HG03139 (cell line): ENCODE measurements around the gene CTIF.

ENCODE experiments used
- ATAC-seq: cut with Tn5 transposase; IDR thresholded peaks from one replicate; pipeline ENCODE4 v1.9.1; 2021; ENCODE audit not compliant: unreplicated experiment

Gene CTIF

GRCh38 chr18:48872234-48873145 lies 333.7 kb downstream of the CTIF start:
- ATAC-seq = no peak

GRCh38 chr18:48874233-48874632 lies 335.4 kb downstream of the CTIF start:
- ATAC-seq = no peak

- ATAC-seq = no peak
Observed at GRCh38 chr18:48874701-48875162, 335.9 kb downstream of the CTIF start.

- no peak for ATAC-seq
Observed at GRCh38 chr18:48875314-48875941, 336.6 kb downstream of the CTIF start.

GRCh38 chr18:48875942-48876511 lies 337.2 kb downstream of the CTIF start:
- no peak for ATAC-seq

- no peak for ATAC-seq
Observed at GRCh38 chr18:48876590-48876989, 337.8 kb downstream of the CTIF start.

- ATAC-seq = no peak
Observed at GRCh38 chr18:48877941-48878340, 339.1 kb downstream of the CTIF start.

GRCh38 chr18:48878471-48878870 lies 339.6 kb downstream of the CTIF start:
- no peak for ATAC-seq

- ATAC-seq = no peak
Observed at GRCh38 chr18:48879008-48879431, 340.2 kb downstream of the CTIF start.

- no peak for ATAC-seq
Observed at GRCh38 chr18:48880931-48881330, 342.1 kb downstream of the CTIF start.

GRCh38 chr18:48882379-48882778 lies 343.5 kb downstream of the CTIF start:
- no peak for ATAC-seq

GRCh38 chr18:48884306-48884705 lies 345.5 kb downstream of the CTIF start:
- ATAC-seq = no peak

GRCh38 chr18:48884771-48885170 lies 345.9 kb downstream of the CTIF start:
- no peak for ATAC-seq

- ATAC-seq = no peak
Observed at GRCh38 chr18:48885266-48885923, 346.6 kb downstream of the CTIF start.

- ATAC-seq = no peak
Observed at GRCh38 chr18:48885924-48886400, 347.1 kb downstream of the CTIF start.

GRCh38 chr18:48886520-48887293 lies 347.9 kb downstream of the CTIF start:
- no peak for ATAC-seq

- no peak for ATAC-seq
Observed at GRCh38 chr18:48887294-48887904, 348.6 kb downstream of the CTIF start.

- no peak for ATAC-seq
Observed at GRCh38 chr18:48887905-48888772, 349.3 kb downstream of the CTIF start.

- no peak for ATAC-seq
Observed at GRCh38 chr18:48888773-48889080, 349.9 kb downstream of the CTIF start.
